ENCODE results near the gene EPAS1.

Gene EPAS1

DNA sequence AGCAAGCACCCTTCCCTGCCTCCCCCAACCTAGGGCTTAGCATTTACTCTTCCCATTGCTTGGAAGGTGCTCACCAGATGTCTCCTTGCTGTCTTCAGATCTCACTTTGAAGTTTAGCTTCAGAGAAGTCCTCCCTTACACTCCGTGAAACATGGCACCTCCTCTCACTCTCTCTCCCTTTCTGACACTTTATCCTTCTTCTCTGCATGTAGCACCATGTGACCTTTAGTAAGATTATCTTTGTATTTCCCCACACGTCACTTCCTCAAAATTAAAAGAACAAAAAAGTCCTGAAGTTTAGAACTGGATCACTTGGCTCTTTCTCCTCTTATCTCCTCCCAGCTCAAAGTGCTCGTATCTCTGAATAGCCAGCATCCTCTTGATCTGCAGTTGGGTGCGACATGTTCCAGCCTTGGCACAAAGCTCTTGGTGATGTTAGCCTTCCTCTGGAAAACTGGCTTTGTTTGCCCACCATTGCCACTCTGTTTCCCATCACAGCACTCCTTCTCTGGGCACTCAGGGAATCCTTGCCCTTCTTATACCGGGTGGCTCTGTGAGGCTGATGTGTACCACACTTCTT lies 40.6 kb upstream of the EPAS1 start:
- TF ChIP-seq, protein P1, sequence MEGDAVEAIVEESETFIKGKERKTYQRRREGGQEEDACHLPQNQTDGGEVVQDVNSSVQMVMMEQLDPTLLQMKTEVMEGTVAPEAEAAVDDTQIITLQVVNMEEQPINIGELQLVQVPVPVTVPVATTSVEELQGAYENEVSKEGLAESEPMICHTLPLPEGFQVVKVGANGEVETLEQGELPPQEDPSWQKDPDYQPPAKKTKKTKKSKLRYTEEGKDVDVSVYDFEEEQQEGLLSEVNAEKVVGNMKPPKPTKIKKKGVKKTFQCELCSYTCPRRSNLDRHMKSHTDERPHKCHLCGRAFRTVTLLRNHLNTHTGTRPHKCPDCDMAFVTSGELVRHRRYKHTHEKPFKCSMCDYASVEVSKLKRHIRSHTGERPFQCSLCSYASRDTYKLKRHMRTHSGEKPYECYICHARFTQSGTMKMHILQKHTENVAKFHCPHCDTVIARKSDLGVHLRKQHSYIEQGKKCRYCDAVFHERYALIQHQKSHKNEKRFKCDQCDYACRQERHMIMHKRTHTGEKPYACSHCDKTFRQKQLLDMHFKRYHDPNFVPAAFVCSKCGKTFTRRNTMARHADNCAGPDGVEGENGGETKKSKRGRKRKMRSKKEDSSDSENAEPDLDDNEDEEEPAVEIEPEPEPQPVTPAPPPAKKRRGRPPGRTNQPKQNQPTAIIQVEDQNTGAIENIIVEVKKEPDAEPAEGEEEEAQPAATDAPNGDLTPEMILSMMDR (IDR thresholded peaks at IDR 0.05; ENCODE audit: borderline replicate concordance, control extremely low read depth, extremely low read depth, insufficient read depth, missing control alignments): no peak
- no peak for DNase-seq (ENCODE audit: low spot score)
- in situ Hi-C loops (cut with MboI; ENCODE audit: low sequenced_read_pairs, unreplicated experiment): no loop called here

DNA sequence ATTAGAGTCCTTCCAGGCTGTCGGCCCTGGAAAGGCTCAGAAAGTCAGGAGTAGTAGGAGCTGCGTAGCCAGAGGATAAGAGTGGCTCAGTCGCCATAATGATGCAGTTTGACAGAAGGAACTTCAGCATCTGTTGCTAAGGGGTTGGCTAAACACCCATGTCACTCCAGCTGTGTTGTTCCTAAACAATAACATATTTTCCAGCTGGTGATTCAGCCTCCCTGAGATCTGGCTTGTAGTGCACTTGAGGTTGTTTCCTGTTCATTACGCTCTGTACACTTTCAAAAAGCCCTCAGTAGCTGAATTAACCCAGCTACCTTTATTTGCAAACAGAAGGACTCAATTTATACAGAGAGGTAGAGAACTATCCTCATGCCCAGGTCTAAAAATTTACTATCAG lies 39.7 kb upstream of the EPAS1 start:
- in situ Hi-C loops (cut with MboI; ENCODE audit: low sequenced_read_pairs, unreplicated experiment): no loop called here
- DNase-seq (ENCODE audit: low spot score): no peak
- TF ChIP-seq, protein P1 (IDR thresholded peaks at IDR 0.05; ENCODE audit: borderline replicate concordance, control extremely low read depth, extremely low read depth, insufficient read depth, missing control alignments): no peak

DNA sequence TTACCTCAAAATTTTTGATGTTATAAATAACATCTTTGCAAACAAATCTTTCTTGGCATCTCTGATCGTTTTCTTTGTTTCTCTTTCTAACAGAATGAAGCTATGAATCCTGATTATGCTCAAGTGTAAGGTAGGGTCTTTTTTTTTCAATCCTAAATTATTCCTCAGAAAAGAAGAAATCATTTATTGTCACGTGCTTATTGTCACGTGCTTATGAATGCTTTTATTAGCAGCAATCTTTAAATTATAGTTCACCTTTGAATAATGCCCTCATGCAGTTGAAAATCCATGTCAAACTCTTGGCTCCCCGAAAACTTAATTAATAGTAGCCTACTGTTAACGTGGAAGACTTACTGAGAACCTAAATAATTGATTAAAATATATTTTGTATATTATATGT lies 39.2 kb upstream of the EPAS1 start:
- DNase-seq (ENCODE audit: low spot score): no peak
- TF ChIP-seq, protein P1 (IDR thresholded peaks at IDR 0.05; ENCODE audit: borderline replicate concordance, control extremely low read depth, extremely low read depth, insufficient read depth, missing control alignments): no peak
- in situ Hi-C loops (cut with MboI; ENCODE audit: low sequenced_read_pairs, unreplicated experiment): no loop called here

DNA sequence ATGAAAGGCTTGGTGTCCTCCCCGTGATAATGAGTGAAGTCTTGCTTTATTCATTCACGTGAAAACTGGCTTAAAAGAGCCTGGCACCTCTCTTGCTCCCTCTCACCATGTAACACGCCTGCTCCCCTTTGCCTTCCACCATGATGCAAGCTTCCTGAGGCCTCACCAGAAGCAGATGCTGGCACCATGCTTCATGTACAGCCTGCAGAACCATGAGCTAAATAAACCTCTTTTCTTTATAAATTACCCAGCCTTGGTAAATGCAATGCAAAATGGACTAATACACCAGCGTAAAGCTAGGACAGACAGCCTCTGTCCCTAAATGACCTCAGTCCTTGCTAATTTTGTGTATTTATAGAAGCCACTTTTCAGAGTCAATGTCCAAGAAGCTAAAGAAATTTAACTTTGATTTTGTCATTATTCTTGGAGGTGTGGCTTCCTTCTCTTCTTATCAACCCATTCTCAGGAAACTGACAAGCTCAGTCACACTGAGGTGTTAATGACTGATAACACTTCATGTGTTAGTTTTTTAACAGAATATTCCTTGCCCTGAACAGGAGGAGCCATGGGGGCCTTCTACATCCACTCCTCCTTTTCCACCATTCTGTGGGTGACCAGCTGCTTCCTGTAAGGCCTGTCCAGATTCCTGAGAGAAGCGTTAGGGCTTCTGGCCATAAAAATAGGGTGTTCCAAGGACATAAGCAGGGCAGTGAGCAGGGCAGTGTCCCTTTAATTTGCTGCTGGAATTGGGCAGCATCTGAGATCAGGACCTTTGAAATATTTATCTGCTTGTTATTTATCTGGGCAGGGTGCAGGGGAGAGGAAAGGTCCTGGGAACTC lies 38.0 kb upstream of the EPAS1 start:
- DNase-seq (ENCODE audit: low spot score): no peak
- TF ChIP-seq, protein P1 (IDR thresholded peaks at IDR 0.05; ENCODE audit: borderline replicate concordance, control extremely low read depth, extremely low read depth, insufficient read depth, missing control alignments): no peak
- in situ Hi-C loops (cut with MboI; ENCODE audit: low sequenced_read_pairs, unreplicated experiment): no loop called here

DNA sequence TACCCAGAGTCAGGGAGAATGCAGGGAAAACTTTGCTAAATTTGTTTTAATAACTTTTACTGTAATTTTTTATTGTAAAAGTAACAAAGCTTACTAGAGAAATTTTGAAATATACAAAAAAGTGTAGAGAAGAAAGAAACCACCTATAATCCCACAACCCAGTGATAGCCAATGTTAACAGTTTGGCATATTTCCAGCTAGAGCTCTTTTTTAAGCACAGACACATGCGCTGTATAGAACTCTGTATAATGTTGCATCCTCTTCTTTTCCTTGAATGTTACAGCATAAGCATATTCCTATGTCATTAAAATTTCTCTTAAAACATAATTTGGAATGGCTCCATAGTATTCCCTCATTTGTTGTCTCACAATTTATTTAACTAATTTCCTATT lies 37.4 kb upstream of the EPAS1 start:
- in situ Hi-C loops (cut with MboI; ENCODE audit: low sequenced_read_pairs, unreplicated experiment): no loop called here
- TF ChIP-seq, protein P1 (IDR thresholded peaks at IDR 0.05; ENCODE audit: borderline replicate concordance, control extremely low read depth, extremely low read depth, insufficient read depth, missing control alignments): no peak
- no peak for DNase-seq (ENCODE audit: low spot score)

DNA sequence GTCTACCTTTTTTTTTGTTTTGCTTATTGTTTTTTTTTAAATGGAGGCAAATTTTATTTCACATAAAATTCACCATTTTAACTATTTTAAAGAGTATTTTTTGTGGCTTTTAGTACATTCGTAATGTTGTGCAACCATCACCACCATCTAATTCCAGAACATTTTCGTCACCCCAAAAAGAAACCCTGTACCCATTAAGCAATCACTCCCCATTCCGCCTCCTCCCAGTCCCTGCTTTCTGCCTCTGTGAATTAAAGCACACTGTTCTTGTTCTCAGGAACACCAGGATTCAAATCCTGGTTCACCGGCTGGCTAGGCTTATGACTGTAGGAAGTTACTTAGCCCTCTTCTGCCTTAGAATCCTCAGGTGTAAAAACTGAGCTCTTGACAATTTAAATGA lies 36.9 kb upstream of the EPAS1 start:
- in situ Hi-C loops (cut with MboI; ENCODE audit: low sequenced_read_pairs, unreplicated experiment): no loop called here
- DNase-seq (ENCODE audit: low spot score): no peak
- TF ChIP-seq, protein P1 (IDR thresholded peaks at IDR 0.05; ENCODE audit: borderline replicate concordance, control extremely low read depth, extremely low read depth, insufficient read depth, missing control alignments): no peak

Measured in GM13976 (cell line).